Renal cortical epithelial cell (primary cell): ENCODE data around the gene TSHZ2. TPM values are rescaled to one million over a fixed set of nuclear protein-coding genes. Genes with fewer than 3 reads are reported as not detected.

Experiments
- DNase-seq: peaks from one replicate; pipeline ENCODE4 v3.0.0-alpha.2; 2011; ENCODE audit warnings: low read depth
- total RNA-seq: library from RNA; depleted of rRNA; stranded (reverse); fragments of >200 nt; gene quantifications from 2 replicates; pipeline ENCODE4 v1.2.3, GENCODE V29; 2014

TSHZ2 gene
- total RNA-seq, 1 donor from 2014 or later, result 0.30 TPM

- DNase-seq, result no peak
These were observed 309.5 kb downstream of the TSHZ2 start for GRCh38 chr20:53281557-53282117.

GRCh38 chr20:53282217-53282955, 310.2 kb downstream of the TSHZ2 start:
- DNase-seq, result no peak

- no peak for DNase-seq
These were observed 310.9 kb downstream of the TSHZ2 start for GRCh38 chr20:53283011-53283410.

- no peak for DNase-seq
These were observed 311.4 kb downstream of the TSHZ2 start for GRCh38 chr20:53283597-53283996.

DNA sequence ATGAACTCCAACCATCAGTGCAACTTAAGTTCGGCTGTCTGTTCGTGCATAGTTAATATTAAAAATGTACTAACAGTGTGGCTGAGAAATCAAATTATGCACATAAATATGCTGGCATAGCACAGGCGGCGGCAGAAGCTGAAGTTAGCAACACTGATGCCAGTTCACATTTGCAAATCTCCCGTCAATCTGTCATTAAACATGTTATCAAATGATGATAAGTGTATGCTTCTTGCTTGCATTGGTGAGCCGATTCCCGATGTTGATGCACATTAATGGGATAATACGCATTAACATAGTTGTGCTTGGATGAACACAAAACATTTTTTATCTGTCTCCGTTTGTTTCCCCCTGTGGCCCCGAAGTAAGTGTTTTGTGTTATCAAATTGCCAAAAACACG, 312.1 kb downstream of the TSHZ2 start:
- DNase-seq, result no peak

GRCh38 chr20:53284696-53285095, 312.5 kb downstream of the TSHZ2 start:
- DNase-seq, result no peak

GRCh38 chr20:53287357-53288042, 315.3 kb downstream of the TSHZ2 start:
- no peak for DNase-seq

GRCh38 chr20:53291548-53291947, 319.4 kb downstream of the TSHZ2 start:
- no peak for DNase-seq

DNA sequence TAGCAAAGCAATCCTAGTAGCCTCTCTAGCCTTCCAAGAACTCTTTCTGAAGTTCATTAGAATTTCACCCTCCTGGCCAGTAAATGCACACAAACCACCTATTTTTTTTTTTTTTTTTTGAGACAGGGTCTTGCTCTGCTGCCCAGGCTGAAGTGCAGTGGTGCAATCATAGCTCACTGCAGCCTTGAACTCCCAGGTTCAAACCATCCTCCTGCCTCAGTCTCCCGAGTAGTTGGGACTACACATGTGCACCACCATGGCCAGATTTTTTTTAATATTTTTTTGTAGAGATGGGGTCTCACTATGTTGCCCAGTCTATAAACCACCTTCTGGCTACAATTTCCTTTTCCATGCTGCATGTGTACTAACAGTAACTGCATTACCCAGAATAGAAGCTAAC, 320.2 kb downstream of the TSHZ2 start:
- no peak for DNase-seq

DNA sequence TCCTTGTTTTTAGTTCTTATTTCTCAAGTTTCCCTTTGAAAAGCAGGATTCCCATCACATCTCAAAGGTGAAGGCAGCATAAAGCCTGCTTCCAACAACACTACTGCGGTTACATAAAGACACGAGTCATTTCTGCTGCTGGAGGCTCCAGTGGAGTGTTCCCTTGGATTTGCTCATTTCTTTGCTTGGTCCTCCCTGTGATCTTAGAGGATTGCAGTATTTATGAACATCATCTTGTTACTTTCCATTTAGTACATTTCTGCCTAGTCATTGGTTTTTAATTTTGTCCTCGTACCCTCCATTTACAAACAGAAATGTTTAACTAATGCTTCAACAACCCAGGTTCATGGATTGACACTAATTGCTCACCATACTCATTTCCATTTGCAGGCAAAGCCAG, 322.6 kb downstream of the TSHZ2 start:
- no peak for DNase-seq

- no peak for DNase-seq
These were observed 323.9 kb downstream of the TSHZ2 start for GRCh38 chr20:53296025-53296424.

DNA sequence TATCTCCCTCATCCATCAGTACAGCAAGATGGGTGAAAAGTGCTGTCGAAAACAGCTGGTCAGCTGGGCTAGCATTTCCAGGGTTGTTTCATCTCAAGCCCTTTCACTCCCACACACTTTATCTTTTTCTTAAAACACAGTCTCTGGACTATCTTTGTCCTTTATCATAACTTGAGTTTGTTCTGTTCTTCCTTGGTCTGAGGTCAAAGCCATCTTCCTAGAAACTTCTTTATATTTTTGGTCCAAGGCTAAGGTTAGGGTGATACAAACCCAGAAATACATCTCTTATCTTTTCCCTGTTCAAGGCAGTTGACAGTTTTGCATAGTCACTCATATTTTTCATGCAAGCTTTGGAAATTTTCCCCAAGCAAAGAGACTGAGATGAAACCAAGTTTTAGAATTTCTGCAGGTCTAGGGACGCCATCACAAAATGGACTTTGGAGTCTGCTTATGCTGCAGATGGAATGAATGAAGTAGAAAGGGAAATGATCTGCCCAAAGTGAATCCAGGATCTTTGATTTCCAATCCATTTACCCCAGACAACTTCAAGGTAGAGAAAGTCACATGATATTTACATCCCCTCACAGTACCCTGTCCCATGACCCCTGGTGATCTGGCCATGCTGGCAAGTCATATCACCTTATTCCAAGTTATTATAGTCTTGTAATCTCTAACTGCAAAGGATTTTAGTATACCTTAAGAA, 324.4 kb downstream of the TSHZ2 start:
- DNase-seq, result no peak

- DNase-seq, result no peak
These were observed 325.0 kb downstream of the TSHZ2 start for GRCh38 chr20:53297154-53297529.

DNA sequence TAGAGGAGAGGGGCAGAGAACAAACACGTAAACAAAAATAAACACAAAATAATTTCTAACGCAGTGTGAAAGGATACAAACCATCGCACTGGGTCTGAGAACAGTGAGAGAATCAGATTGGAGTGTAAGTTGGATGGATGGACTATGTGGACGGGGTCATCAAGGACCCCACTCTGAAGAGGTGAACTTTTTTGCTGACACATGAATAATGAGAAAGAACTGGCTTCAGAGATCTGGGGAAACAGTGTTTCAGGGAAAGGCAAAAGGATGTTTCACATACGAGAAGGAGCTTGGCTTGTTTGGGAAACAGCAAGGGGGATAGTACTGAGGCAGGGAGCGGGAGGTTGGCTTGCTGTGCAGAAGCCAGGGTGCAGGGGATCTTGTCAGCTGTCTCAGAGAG, 326.1 kb downstream of the TSHZ2 start:
- DNase-seq, result no peak

- no peak for DNase-seq
These were observed 326.8 kb downstream of the TSHZ2 start for GRCh38 chr20:53298911-53299310.

- no peak for DNase-seq
These were observed 327.7 kb downstream of the TSHZ2 start for GRCh38 chr20:53299831-53300230.

DNA sequence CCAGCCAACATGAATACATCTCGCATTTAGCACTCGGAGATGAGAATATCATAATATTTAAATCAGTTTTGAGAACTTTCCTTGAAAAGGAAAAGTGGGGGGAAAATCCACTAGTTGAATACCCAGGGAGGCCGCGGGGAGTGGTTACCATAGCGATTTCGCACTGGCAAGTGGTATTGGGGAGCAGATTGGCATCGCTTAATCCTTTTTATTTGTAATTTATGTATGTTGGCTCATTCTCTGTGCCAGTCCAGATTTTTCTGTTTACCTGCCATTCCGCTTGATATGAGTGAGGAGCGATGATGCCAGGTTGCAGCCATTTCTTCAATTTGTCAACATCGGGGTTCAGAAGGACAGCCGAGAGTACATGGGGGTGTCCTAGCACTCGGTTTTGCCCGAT, 329.7 kb downstream of the TSHZ2 start:
- no peak for DNase-seq

GRCh38 chr20:53302695-53303412, 330.7 kb downstream of the TSHZ2 start:
- no peak for DNase-seq

DNA sequence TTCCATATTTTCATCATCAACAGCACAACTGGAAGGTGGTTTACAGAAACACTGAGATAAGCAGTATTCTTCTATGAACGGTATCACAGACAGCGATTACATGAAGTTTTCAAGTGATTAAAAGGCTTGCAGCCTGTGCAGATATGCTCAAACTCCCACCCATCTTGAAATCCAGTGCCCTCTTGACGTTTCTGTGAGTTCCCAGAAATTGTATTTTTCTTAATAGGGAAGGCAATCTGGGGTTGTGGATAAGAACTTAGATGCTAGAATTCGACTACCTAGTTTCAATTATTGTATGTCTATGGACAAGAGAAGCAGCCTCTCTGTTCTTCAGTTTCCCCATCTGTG, 331.2 kb downstream of the TSHZ2 start:
- no peak for DNase-seq

DNA sequence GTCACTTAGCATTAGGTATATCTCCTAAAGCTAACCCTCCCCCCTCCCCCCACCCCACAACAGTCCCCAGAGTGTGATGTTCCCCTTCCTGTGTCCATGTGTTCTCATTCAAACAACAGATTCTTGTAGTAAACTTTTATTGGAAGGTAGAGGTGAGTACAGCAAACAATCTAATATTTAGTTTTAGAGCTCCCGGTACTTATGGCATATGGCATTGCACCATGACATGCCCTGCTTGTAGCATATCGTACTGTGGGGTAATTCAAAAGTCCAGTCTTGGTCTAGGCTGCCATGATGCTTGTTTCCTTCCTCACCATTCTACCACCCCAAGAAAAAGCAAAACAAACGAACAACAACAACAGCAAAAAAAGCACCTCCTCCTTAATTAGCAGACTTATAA, 332.0 kb downstream of the TSHZ2 start:
- DNase-seq, result no peak

GRCh38 chr20:53306192-53306805, 334.1 kb downstream of the TSHZ2 start:
- no peak for DNase-seq
